Endodermal cell (in vitro differentiated cells): ENCODE measurements around the gene SH3PXD2A. TPM values are rescaled to one million over a fixed set of nuclear protein-coding genes. Genes with fewer than 3 reads are reported as not detected.

ENCODE experiments used
- DNase-seq: peaks from one replicate; pipeline ENCODE4 v3.0.0-alpha.2; 2017
- H3K27ac ChIP-seq: 2 replicates; pipeline ENCODE4 v1.5.1; 2013; ENCODE audit warnings: mild to moderate bottlenecking, low read depth, low read length, moderate library complexity
- H3K27me3 ChIP-seq: 2 replicates; pipeline ENCODE4 v1.6.1; 2013; ENCODE audit warnings: mild to moderate bottlenecking, low read length, moderate library complexity; ENCODE audit not compliant: insufficient read depth, control insufficient read depth, poor library complexity, severe bottlenecking
- H3K36me3 ChIP-seq: 2 replicates; pipeline ENCODE4 v1.7.0; 2013; ENCODE audit warnings: mild to moderate bottlenecking, low read length, moderate library complexity; ENCODE audit not compliant: control insufficient read depth, insufficient read depth
- H3K4me1 ChIP-seq: one replicate; pipeline ENCODE4 v1.7.0; 2013; ENCODE audit warnings: low read length; ENCODE audit not compliant: control insufficient read depth, insufficient read depth
- H3K4me3 ChIP-seq: 2 replicates; pipeline ENCODE4 v1.5.1; 2013; ENCODE audit warnings: mild to moderate bottlenecking, low read length, moderate library complexity
- H3K9ac ChIP-seq: 2 replicates; pipeline ENCODE4 v1.6.1; 2013; ENCODE audit warnings: mild to moderate bottlenecking, low read length, moderate library complexity; ENCODE audit not compliant: poor library complexity, severe bottlenecking; ENCODE audit errors: extremely low read depth
- H3K9me3 ChIP-seq: 2 replicates; pipeline ENCODE4 v1.6.1; 2013; ENCODE audit warnings: mild to moderate bottlenecking, low read length, moderate library complexity; ENCODE audit not compliant: control insufficient read depth
- H3K27ac Mint-ChIP-seq: 2 replicates; pipeline ENCODE4 v1.8.0; 2020; ENCODE audit warnings: mixed read lengths
- H3K27me3 Mint-ChIP-seq: 2 replicates; pipeline ENCODE4 v1.8.0; 2021; ENCODE audit warnings: mild to moderate bottlenecking, mixed read lengths; ENCODE audit not compliant: insufficient read depth
- H3K36me3 Mint-ChIP-seq: 2 replicates; pipeline ENCODE4 v1.8.0; 2020; ENCODE audit warnings: low read depth, mixed read lengths
- H3K4me1 Mint-ChIP-seq: 2 replicates; pipeline ENCODE4 v1.8.0; 2020; ENCODE audit warnings: mixed read lengths
- H3K4me3 Mint-ChIP-seq: 2 replicates; pipeline ENCODE4 v1.8.0; 2020; ENCODE audit warnings: mild to moderate bottlenecking, moderate library complexity, mixed read lengths
- H3K9me3 Mint-ChIP-seq: 2 replicates; pipeline ENCODE4 v1.8.0; 2020; ENCODE audit warnings: mild to moderate bottlenecking, mixed read lengths
- CTCF ChIP-seq: fragments of 200-600 bp; sonication (generic); conservative IDR thresholded peaks from 2 replicates; pipeline ENCODE4 v1.5.0; 2021; ENCODE audit warnings: antibody characterized with exemption, mild to moderate bottlenecking
- WGBS, 2 experiments: methylation state at CpG; one replicate each; pipeline versions ENCODE4 v1.1.5 to v1.1.7; 2013; ENCODE audit warnings: missing lambda C conversion rate in 2 of 2, mixed read lengths in 1 of 2; ENCODE audit not compliant: insufficient coverage in 1 of 2, insufficient read length in 1 of 2; 5-methylcytosine and 5-hydroxymethylcytosine counted together
- total RNA-seq, 2 donors: library from RNA; stranded (reverse); fragmentation: NEBNext Ultra II Directional in 1 of 2; extraction: Animal tissue kit (Norgen Biotek cat#: 25700) in 1 of 2; gene quantifications; 2 replicates in 1 of 2; 3 replicates in 1 of 2; pipeline ENCODE4 v1.2.1, GENCODE V29; 2021

Gene SH3PXD2A
- total RNA-seq, 2 donors from 2014 or later: 15.7 to 22.6 TPM

- H3K4me1 ChIP-seq: no peaks in the 10 kb centered on the region
These were observed 232.3 kb downstream of the SH3PXD2A start for GRCh38 chr10:103622935-103623574.

GRCh38 chr10:103622286-103622685, 233.1 kb downstream of the SH3PXD2A start:
- no peak for DNase-seq
- no peaks in the 10 kb centered on the region for H3K9me3 Mint-ChIP-seq
- Histone ChIP-seq H3K4me3 (no peak overlapping the region), H3K9ac (no peak overlapping the region), H3K27me3 (no peaks in the 10 kb centered on the region), H3K36me3 (no peaks in the 10 kb centered on the region), H3K27ac (no peak overlapping the region), H3K9me3 (no peaks in the 10 kb centered on the region), H3K4me1 (no peaks in the 10 kb centered on the region)
- H3K27me3 Mint-ChIP-seq: no peaks in the 10 kb centered on the region
- no peak overlapping the region for H3K4me3 Mint-ChIP-seq
- 93 to 96% methylated on average over 10 to 18 of the region's 18 CpGs for WGBS, 2 experiments
- TF ChIP-seq CTCF: no peak
- no peaks in the 10 kb centered on the region for H3K4me1 Mint-ChIP-seq
- no peak overlapping the region for H3K27ac Mint-ChIP-seq
- H3K36me3 Mint-ChIP-seq: peaks cover 8% of the 10 kb centered on the region

More at GRCh38 chr10:103622935-103623574, 232.3 kb downstream of the SH3PXD2A start:
- no peaks in the 10 kb centered on the region for H3K27me3 ChIP-seq
- Mint-ChIP-seq H3K36me3 (peaks cover 8% of the 10 kb centered on the region), H3K4me3 (no peak overlapping the region), H3K9me3 (no peaks in the 10 kb centered on the region), H3K4me1 (no peaks in the 10 kb centered on the region), H3K27ac (no peak overlapping the region), H3K27me3 (no peaks in the 10 kb centered on the region)
- no peaks in the 10 kb centered on the region for H3K9me3 ChIP-seq
- no peak overlapping the region for H3K27ac ChIP-seq
- no peak overlapping the region for H3K4me3 ChIP-seq
- WGBS, 2 experiments: 91 to 96% methylated on average over 7 to 11 of the region's 11 CpGs
- H3K36me3 ChIP-seq: no peaks in the 10 kb centered on the region
- no peak overlapping the region for H3K9ac ChIP-seq
- DNase-seq: no peak
- TF ChIP-seq CTCF: no peak

- Histone ChIP-seq H3K27ac (no peak overlapping the region), H3K4me3 (no peak overlapping the region), H3K4me1 (no peaks in the 10 kb centered on the region), H3K36me3 (no peaks in the 10 kb centered on the region), H3K9me3 (no peaks in the 10 kb centered on the region), H3K27me3 (no peaks in the 10 kb centered on the region), H3K9ac (no peak overlapping the region)
- H3K4me1 Mint-ChIP-seq: no peaks in the 10 kb centered on the region
- 89 to 100% methylated on average over 1 to 4 of the region's 4 CpGs for WGBS, 2 experiments
- no peak for TF ChIP-seq CTCF
- no peaks in the 10 kb centered on the region for H3K9me3 Mint-ChIP-seq
- H3K4me3 Mint-ChIP-seq: no peak overlapping the region
- H3K27ac Mint-ChIP-seq: no peak overlapping the region
- no peak for DNase-seq
- no peaks in the 10 kb centered on the region for H3K27me3 Mint-ChIP-seq
- peaks cover 6% of the 10 kb centered on the region for H3K36me3 Mint-ChIP-seq
These were observed 233.6 kb downstream of the SH3PXD2A start for GRCh38 chr10:103621783-103622125.
